Astrocyte of the spinal cord (primary cell): ENCODE measurements around the gene C18orf63.

Source experiments
- DNase-seq: peaks from one replicate; pipeline ENCODE4 v3.0.0; 2011; ENCODE audit warnings: low read depth, low spot score
- H3K4me3 ChIP-seq: 2 replicates; pipeline ENCODE4 v1.5.1; 2011; ENCODE audit warnings: low read depth, mild to moderate bottlenecking, low read length, moderate library complexity
- in situ Hi-C: cut with HindIII; loops from 2 replicates; pipeline ENCODE4 v1.10.0; 2017; ENCODE audit warnings: low sequenced_read_pairs
- TF ChIP-seq, protein P1 (sequence below): IDR thresholded peaks from 2 replicates; pipeline ENCODE4 v1.5.1; 2012; ENCODE audit warnings: low read depth, mild to moderate bottlenecking, low read length, inconsistent platforms

The C18orf63 gene

GRCh38 chr18:74299746-74300145 lies 15.9 kb upstream of the C18orf63 start:
- DNase-seq, result peak; percentile 33
- in situ Hi-C loops, result no loop called here
- no peak overlapping the region for H3K4me3 ChIP-seq
- TF ChIP-seq, protein P1, sequence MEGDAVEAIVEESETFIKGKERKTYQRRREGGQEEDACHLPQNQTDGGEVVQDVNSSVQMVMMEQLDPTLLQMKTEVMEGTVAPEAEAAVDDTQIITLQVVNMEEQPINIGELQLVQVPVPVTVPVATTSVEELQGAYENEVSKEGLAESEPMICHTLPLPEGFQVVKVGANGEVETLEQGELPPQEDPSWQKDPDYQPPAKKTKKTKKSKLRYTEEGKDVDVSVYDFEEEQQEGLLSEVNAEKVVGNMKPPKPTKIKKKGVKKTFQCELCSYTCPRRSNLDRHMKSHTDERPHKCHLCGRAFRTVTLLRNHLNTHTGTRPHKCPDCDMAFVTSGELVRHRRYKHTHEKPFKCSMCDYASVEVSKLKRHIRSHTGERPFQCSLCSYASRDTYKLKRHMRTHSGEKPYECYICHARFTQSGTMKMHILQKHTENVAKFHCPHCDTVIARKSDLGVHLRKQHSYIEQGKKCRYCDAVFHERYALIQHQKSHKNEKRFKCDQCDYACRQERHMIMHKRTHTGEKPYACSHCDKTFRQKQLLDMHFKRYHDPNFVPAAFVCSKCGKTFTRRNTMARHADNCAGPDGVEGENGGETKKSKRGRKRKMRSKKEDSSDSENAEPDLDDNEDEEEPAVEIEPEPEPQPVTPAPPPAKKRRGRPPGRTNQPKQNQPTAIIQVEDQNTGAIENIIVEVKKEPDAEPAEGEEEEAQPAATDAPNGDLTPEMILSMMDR, result no peak

DNA sequence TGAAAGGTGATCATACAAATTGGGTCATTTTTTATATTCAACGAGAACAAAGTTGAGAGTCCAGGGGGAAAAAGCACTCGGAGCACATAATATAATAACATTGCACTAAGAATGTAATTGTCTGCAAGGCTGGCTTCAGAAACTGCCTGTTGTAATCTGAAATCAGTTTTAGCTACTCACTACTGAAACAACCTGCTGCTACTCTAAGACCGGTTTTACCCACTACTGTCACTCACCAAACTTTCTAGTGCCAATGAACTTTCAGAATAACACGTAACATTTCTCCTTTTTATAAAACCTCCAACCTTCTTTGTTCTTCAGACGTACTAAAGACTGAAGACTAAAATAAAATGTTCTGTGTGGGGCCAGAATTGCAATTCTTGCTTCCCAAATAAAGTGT lies 12.3 kb upstream of the C18orf63 start:
- DNase-seq, result no peak
- in situ Hi-C loops, result no loop called here
- no peak overlapping the region for H3K4me3 ChIP-seq
- TF ChIP-seq, protein P1, result no peak

DNA sequence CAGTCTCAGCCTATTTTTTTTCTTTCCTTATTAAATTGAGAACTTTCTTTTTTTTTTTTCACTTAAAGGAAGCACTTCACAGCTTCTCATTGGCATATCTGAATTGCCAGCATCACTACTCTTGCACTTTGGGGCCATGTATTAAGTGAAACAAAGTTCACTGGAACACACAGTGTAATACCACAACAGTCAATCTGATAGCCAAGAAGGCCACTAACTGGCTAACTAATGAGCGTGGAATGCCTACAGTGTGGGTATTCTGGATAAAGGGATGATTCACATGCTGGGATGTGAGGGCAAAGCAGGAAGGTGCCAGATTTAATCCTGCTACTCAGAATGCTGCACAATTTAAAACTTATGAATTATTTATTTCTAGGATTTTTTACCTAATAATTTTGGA lies 11.7 kb upstream of the C18orf63 start:
- H3K4me3 ChIP-seq, result no peak overlapping the region
- peak; percentile 43 for DNase-seq
- in situ Hi-C loops, result no loop called here
- TF ChIP-seq, protein P1, result no peak

GRCh38 chr18:74310411-74310810 lies 5.2 kb upstream of the C18orf63 start:
- DNase-seq, result peak; percentile 32
- TF ChIP-seq, protein P1, result peak; percentile 42
- no peak overlapping the region for H3K4me3 ChIP-seq
- in situ Hi-C loops, result no loop called here

DNA sequence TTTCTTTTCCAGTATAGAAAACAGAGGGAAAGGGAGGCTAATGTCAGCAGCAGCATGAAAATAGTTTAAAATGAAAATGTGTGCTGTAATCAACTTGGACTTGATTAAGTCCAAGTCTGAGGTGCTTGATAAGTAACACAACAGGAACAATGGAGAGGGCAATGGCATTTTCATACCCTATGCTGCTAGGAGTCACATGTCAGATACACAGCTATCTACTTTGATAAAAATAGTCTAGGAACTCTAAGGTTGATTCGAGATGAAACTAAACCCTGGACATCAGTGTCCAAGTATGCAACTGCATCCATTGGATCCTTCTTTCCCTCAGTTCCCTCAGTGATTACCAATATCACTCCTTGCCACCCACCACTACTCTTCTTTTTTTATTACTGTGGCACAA lies 4.6 kb upstream of the C18orf63 start:
- TF ChIP-seq, protein P1, result no peak
- in situ Hi-C loops, result no loop called here
- H3K4me3 ChIP-seq, result no peak overlapping the region
- no peak for DNase-seq

GRCh38 chr18:74314759-74315463 lies 728 bp upstream of the C18orf63 start:
- H3K4me3 ChIP-seq, result no peak overlapping the region
- DNase-seq, result no peak
- in situ Hi-C loops, result no loop called here
- TF ChIP-seq, protein P1, result no peak
